NCI-H82 treated with DMSO at 0.1 percent for 48 hours (cell line): ENCODE measurements around the gene NIP7.
"Not testable (repeated sequence)": the region's sequence is repeated elsewhere in the genome, so short reads cannot be mapped to it uniquely, and the experiment has no call there.

ENCODE experiments used
- DNase-seq: peaks from one replicate; lab custom pipeline; 2025; ENCODE audit not compliant: unreplicated experiment; lab: John Stamatoyannopoulos, UW

The NIP7 gene

DNA sequence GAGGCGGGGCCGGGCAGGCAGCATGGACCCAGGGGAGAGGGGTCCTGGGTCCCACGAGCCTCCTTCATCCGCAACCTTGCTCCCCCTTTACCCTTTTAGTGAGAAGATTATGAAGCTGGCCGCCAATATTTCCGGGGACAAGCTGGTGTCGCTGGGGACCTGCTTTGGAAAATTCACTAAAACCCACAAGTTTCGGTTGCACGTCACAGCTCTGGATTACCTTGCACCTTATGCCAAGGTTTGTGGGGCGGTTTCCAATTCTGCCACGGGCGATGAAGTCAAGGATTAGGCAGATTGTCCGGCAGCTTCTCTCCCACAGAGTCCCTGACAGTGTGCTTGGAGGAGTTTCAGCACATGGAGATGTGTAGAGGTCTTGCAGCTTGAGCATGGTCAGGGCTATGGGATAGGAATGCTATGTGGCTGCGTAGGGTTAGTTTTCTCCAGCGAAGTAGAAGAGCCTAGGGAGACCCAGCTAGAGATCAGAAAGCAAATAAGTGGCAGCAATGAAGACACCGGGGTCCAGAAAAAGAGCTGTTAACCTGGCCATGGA, 598 bp downstream of the NIP7 start:
- DNase-seq: no peak

DNA sequence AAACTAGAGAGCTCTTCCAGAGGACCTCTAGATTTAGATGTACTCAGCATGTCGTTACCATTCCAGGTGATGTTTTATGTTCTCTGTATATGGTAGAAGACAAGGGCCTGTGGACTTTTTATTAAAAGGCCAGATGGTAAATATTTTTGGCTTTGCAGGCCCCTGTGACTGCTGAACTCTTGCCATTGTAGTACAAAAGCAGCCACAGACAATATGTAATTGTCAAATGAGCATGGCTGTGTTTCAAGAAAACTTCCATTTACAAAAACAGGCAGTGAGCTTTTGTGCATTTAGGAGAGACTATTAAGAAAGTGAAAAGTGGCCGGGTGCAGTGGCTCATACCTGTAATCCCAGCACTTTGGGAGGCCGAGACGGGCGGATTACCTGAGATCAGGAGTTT, 4.6 kb downstream of the NIP7 start:
- DNase-seq: no peak

DNA sequence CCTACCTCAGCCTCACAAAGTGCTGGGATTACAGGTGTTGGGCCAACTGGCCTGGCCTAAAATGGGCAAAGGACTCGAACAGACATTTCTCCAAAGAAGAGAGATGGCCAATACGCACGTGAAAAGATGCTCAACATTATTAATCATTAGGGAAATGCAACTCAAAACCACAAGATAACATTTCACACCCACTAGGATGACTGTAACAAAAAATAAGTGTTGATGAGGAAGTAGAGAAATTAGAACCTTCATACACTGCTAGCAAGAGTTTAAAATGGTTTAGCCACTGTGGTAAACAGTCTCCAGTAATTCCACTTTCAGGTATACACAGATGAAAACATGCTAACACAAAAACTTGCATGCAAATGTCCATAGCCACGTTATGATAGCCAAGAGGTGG, 6.4 kb downstream of the NIP7 start:
- DNase-seq: no peak

DNA sequence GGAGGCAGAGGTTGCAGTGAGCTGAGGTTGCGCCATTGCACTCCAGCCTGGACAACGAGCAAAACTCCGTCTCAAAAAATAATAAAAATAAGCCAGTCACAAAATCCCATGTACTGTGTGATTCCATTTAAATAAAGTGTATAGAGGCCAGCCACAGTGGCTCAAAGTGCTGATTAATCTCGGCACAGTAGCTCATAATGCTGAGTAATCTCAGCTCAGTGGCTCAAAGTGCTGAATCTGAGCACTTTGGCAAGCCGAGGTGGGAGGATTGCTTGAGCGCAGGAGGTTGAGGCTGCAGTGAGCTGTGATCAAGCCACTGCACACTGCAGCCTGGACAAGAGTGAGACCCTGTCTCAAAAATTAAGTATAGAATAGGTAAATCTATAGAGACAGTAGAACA, 7.1 kb downstream of the NIP7 start:
- no peak for DNase-seq

DNA sequence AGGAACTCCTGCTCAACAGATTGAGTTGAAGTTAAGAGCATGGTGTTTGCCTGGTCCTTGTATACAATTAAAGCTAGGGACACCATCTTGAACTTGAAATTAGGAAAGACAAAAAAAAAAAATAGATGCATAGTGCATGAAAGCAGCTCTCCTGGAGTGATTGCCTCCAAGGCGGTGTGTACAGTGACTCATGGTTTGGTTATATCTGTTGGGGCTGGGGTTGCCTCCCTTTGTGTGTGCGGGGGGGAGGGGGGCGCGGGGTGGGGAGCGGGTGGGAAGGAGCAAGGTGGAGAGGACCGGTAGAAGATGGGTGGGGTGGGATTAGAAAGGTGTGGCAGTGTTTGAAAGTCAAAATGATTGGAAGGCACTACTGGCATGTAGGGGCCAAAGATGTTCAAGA, 8.7 kb downstream of the NIP7 start:
- DNase-seq: no peak

DNA sequence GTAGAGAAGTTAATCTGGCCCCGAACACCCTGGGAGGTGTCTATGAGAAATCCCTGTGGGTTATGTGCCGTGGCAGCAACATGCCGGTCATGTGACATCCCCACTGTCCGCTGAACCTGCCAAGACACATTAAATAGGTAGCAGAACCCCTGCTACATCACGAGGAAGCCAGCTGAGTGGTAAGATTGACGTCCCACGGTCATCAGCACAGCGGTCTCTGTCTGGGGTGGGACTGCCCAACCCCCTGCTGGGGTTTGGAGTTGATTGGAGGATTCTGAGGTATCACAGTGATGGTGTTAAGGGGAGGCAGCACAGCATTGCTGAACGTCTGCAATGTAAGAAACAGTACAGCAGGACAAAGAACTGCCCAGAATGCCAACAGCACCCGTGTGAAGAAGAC, 10.0 kb downstream of the NIP7 start:
- DNase-seq: no peak

DNA sequence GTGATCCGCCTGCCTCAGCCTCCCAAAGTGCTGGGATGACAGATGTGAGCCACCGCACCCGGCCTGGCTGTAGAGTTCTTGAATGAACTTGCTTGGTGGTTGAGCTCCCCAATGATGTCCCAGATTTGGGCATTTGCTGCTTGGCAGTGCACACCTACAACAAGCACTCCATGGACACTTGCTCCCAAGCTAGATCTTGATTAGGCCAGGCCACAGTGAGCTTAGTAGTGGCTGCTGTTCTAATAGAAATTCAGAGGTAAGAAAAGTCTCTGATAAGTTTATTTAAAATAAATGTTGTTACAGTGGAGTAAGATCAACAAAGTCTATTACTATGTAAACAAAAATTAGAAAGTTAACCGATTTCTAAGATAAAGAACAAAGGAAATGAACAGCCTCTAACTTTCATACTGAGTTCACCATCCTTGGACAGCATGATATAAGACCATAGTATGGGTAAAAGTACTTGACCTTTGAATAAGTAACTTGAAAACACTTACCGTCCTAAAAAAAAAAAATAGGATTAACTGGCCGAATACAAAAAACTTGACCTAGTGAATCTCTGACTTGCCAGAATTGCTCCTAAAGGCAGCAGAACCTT, 11.1 kb downstream of the NIP7 start:
- DNase-seq: no peak

DNA sequence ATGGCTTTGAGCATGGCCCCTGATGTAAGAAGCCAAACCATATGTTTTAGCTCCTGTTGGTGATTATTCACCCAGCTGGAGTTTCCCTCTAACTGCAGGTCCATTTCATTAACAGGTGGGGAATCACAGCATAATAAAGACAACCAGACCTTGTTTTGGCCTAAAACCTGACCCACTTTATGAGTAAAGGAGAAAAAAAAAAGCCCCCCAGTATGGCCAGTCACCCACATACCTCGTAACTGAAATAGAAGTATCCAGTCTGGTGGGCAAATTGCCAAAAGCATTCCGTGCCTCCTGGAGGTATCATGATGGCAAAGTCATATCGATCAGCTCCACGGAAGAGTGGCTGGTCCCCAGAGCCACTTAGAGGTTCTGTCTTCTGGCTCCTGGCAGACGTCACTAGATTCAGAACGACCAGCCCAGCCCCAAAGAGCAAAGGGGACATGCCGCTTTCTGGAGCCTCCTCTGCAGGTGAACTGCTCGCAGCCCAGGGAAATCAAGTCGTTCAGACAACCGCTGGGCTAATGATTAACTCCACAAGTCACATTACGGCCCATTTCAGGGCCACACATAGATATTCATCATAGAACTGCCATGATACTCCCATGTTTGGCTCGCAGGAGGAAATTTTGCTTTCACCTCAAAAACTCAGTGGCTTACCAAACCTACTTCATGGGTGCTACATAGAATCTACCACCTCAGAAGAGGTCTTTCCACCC, 11.9 kb downstream of the NIP7 start, which contains the start of gene TMED6:
TSS of gene TMED6 (minus strand) at position 478 of the 719 bp plus-strand sequence. CDS start at position 445, 33 bp downstream.
- DNase-seq: no peak

DNA sequence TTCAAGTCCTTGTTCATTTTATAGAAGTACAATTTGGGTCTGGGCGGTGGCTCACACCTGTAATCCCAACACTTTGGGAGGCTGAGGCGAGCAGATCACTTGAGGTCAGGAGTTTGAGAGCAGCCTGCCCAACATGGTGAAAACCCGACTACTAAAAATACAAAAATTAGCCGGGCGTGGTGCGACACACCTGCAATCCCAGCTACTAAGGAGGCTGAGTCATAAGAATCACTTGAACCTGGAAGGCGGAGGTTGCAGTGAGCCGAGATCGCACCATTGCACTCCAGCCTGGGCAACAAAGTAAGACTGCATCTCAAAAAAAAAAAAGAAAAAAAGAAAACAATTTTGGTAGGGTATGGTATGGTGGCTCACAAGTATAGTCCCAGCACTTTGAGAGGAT, 20.5 kb downstream of the NIP7 start:
- DNase-seq: not testable (repeated sequence)

DNA sequence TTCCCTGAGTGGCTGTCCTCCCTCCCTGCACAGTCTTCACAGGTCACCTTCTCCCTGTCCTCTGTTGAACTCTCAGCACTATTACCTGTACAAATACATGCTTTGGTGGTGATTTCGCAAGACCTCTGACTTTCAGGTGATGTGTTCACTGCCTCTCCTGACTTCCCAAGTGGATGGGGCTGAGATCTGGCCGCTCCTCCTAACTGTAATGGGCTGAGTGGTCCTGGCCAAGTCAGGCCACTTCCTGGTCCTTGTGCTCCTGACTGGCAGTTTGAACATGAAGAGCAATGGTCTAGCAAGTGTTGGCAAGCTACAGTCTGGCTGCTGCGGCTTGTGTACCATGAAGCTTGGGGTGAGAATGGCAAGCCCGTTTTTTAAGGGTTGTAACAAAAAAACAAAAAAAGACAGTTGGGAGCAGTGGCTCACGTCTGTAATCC, 23.7 kb downstream of the NIP7 start:
- no peak for DNase-seq

DNA sequence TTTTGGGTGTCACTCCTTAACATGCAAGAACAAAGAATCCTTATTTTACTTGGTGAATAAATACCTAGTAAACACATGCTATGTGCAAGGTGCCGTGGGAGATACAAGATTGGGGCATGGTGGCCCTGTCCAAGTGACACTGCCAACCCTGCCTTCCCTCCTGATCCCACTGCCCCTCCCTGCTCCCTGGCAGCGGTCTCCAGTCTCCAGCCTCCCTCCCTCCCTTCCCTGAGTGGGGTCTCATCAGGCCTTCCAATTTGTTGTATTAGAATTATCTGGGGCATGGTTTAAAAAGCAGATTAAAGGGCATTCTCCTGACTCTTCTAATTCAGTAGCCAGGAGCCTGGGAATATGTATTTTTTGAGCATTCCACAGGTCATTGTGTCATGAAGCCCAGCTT, 24.5 kb downstream of the NIP7 start:
- DNase-seq: no peak

DNA sequence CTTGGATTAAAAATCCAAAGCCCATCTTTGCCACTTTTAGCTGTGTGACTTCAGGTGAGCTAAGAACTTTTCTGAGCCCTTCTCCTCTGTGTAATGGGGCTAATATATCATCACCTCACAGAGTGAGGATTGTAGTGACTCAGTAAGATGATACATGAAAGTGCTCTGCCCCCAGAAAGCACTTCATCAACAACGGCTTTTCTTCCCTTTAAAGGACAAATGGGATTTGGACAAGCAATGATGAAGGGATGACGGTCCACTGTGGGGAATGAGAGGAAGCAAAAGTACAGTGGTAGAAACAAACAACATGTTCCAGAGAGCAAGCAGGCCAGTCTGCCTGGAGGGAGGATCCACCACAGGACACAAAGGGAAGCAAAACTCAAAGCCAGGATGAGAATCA, 26.3 kb downstream of the NIP7 start:
- DNase-seq: no peak

DNA sequence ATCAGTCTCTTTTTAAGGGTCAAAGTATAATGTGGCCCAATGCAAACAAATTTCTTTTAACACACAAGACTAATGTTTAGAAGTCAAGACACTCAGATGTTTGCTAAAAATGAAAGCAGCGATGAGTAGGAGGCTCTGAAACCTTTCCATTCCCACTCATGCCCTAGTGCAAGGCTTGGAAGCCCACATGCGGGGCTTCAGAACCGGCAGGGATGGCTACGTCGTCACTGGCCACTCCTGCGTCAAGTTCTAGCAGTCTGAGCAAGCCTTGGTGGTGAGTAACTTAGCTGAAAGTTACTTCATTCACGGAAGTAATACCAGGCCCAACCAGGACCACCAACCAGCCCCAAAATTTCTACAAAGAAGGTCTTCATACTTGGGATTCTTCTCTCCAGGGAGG, 26.9 kb downstream of the NIP7 start:
- DNase-seq: no peak

DNA sequence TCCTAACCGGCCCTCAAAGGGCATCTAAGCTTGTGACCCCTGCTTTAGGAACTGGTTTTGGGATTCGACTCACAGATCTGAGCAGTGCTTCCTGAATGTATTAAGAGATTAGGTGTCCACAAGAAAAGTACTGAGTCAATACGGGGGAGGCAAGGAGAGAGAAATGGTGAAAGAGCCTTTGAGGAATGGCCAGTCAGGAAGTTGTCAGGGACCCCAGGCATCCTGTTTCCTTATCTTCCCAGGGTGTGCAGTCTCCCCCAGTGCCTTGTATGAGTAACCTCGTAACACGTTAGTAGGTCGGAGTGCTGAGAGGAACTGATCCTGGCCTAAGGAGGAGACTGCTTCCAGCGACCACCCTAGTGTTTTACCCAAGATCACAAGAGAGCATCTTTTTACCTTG, 28.4 kb downstream of the NIP7 start:
- DNase-seq: no peak

DNA sequence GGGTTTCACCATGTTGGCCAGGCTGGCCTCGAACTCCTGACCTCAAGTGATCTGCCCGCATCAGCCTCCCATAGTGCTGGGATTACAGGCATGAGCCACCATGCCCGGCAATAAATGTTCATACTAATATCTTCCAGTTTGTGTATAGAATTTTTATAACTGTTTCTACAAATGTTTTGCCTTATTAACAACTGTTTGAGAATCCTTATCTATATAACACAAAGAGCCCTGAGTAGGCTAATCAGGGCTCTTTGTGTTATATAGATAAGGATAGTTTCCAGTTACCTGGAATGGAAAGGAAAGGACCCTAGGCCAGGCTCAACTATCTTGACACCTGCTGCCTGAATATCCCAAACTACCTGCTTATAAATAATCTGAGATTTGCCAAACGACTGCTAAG, 29.3 kb downstream of the NIP7 start:
- DNase-seq: no peak

DNA sequence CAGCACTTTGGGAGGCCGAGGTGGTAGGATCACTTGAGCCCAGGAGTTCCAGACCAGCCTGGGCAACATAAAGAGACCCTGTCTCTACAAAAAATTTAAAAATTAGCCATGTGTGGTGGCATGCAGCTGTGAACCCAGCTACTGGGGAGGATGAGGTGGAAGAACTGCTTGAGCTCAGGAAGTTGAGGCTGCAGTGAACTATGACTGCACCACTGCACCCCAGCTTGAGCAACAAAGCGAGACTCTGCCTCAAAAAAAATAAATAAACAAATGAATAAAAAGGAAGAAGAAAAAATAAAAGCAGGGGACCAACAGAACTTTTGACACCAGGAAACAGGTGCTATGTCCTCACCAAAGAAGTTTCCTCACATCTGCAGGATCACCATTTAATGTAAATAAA, 32.0 kb downstream of the NIP7 start:
- no peak for DNase-seq

DNA sequence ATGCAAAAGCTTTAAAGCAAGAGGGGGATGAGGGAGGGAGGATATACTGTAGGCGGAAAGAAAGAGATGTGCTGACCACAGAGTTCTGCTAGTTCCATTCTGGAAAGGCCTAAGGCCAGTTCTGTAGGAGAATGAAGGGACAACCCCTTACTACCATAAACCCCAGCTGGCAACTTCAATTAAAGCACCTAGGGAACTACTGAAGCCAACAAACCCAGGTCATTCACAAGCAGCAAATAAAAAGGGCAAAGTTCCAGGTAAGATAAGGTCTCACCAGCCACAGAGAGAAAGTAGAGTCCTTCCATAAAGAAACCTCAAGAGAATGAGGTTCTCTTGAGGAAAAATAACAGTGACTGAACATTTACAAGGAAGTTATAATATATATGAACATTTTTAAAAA, 33.4 kb downstream of the NIP7 start:
- DNase-seq: no peak

DNA sequence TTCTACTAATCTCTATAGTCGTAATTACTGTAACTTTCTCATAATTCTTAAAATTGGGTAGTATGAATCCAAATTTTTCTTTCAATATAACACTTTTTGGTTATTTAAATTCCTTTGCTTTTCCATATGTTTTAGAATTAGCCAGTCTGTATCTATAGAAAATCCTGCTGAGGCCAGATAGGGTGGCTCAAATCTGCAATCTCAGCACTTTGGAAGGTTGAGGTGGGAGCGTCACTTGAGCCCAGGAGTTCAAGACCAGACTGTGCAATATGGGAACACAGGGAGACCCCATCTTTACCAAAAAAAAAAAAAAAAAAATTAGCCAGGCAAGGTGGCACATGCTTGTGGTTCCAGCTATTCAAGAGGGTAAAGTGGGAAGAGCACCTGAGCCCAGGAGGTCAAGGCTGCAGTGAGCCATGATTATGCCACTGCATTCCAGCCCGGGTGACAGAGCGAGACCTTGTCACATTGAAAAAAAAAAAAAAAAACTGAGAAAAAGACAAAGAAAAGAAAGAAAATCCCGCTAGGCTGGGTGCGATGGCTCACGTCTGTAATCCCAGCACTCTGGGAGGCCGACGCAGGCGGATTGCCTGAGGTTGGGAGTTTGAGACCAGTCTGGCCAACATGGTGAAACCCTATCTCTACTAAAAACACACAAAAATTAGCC, 37.0 kb downstream of the NIP7 start:
- no peak for DNase-seq

DNA sequence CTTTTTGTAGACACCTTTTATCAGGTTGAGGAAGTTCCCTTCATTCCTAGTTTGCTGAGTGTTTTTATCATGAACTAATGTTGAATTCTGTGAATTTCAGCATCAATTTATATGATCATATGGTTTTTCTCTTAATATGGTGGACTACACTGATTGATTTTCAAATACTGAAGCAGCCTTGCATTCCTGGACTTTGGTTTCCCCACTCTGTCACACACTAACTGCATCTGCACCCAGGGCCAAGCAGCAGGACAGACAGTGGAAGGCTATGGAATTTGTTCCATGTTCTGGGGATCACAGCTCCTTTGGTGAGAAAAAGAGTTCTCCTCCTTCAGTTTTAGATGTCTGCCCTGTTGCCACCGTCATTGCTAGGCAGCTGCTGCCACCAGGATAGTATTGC, 38.5 kb downstream of the NIP7 start:
- DNase-seq: no peak

DNA sequence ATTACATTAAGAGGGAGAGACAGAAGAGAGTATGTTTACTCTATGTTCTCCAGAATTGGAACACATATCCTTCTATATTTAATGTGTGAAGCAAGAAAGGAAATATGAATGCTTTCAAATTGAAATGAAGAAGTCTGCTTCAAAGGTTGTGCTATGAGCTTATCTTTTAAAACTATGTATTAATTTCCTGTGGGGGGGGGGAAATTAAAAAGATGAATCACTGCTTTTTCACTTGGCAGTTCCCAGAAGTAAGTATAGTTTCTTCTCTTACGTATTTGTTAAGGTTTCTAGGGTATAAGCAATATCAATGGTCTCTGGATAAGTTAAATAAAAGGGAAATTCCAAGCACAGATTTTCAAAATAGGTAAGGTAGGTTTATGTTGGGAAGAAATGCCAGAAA, 39.2 kb downstream of the NIP7 start:
- no peak for DNase-seq

DNA sequence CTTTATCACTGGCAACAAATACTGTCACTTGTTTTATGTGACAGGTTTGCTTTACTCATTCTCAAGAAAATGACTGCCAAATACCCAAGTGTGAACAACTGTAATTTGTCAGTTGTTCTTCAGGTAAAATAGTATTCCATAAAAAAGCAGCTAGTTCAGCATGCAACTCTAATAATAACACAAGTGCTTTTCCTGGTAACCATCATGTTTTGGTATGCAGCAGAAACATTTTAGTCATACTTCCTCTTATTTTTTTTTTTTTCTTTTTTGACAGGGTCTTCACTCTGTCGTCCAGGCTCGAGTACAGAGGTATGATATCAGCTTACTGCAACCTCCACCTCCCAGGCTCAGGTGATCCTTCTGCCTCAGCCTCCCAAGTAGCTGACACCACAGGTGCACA, 41.7 kb downstream of the NIP7 start:
- DNase-seq: no peak

DNA sequence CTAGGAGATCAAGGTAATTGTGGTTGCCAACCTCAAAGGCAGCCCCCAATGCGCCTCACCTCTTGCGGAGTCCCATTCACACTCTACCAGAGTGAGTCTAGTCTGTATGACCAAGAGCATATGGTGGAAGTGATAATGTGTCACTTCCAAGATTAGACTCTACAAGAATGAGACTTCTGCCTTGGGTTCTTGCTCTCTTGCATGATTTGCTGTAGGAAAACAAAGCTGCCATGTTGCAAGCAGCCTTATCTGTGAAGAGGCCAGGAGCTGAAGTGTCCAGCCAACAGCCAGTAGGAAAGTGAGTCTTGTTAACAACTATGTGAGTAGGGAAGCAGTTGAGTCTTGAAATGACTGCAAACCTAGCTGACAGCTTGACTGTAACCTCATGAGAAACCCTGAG, 42.8 kb downstream of the NIP7 start:
- DNase-seq: no peak
